K562 (cell line): ENCODE measurements around the gene PAX5. TPM values are rescaled to one million over a fixed set of nuclear protein-coding genes. Genes with fewer than 3 reads are reported as not detected.

ENCODE experiments used
- ATAC-seq: fragments of 200-7000 bp; cut with Tn5 transposase; 3 replicates; pipeline ENCODE4 v1.9.1; 2020; ENCODE audit warnings: moderate library complexity
- BruUV-seq: library from RNA; stranded (reverse); fragments of 400-500 nt; replicated peaks from 2 replicates; lab custom pipeline; 2021; lab: Mats Ljungman, UMichigan
- CTCF ChIA-PET: fragments of 300-600 bp; formaldehyde crosslinking; extraction: SDS; loops from one replicate; lab custom pipeline; 2021; ENCODE audit warnings: low intra/inter-chr PET ratio; lab: Yijun Ruan, JAX
- POLR2A ChIA-PET: fragments of 300-600, 350-650 bp; sonication (Branson Sonifier 250); formaldehyde crosslinking; extraction: SDS; loops from one replicate; lab custom pipeline; 2021; ENCODE audit warnings: antibody characterized with exemption, inconsistent platforms; lab: Yijun Ruan, JAX
- DNase-seq, 4 experiments: peaks; one replicate each; pipeline versions ENCODE4 v3.0.0 to v3.0.0-alpha.2; 2011 to 2018; ENCODE audit warnings: low spot score in 3 of 4, mixed read lengths in 3 of 4; ENCODE audit errors: extremely low read depth in 1 of 4
- FAIRE-seq: peaks from 2 replicates; lab custom pipeline; 2011; peaks lifted over from hg19 to GRCh38; lab: Jason Lieb, UNC
- H2AFZ ChIP-seq: 2 replicates; pipeline ENCODE4 v1.6.0; 2011; ENCODE audit warnings: low read depth, low read length, control low read depth, inconsistent platforms
- H3K27ac ChIP-seq: fragments of 200-600 bp; 3 replicates; pipeline ENCODE4 v1.8.0; 2011; ENCODE audit warnings: low read depth, mild to moderate bottlenecking, control low read depth, inconsistent platforms, low read length, moderate library complexity, mixed read lengths; ENCODE audit errors: extremely low read depth
- H3K27me3 ChIP-seq, 2 experiments: fragments of 300-600 bp in 1 of 2; 2 replicates in 1 of 2; 3 replicates in 1 of 2; pipeline versions ENCODE4 v1.6.0 to v1.8.0; 2011; ENCODE audit warnings: inconsistent platforms in 2 of 2, low read length in 2 of 2, mild to moderate bottlenecking in 1 of 2, mixed read lengths in 1 of 2, moderate library complexity in 1 of 2; ENCODE audit not compliant: control insufficient read depth in 2 of 2, insufficient read depth in 2 of 2
- H3K36me3 ChIP-seq: fragments of 300-600 bp; 3 replicates; pipeline ENCODE4 v1.8.0; 2011; ENCODE audit warnings: mild to moderate bottlenecking, low read length, inconsistent platforms; ENCODE audit not compliant: control insufficient read depth, insufficient read depth
- H3K4me1 ChIP-seq, 2 experiments: fragments of 200-600 bp in 1 of 2; replicated peaks in 1 of 2; 2 replicates in 1 of 2; 3 replicates in 1 of 2; pipeline versions ENCODE4 v1.5.1 to v1.8.0; 2011; ENCODE audit warnings: inconsistent platforms in 2 of 2, low read length in 2 of 2, mild to moderate bottlenecking in 1 of 2, mixed read lengths in 1 of 2, moderate library complexity in 1 of 2; ENCODE audit not compliant: control insufficient read depth in 2 of 2, insufficient read depth in 2 of 2
- H3K4me2 ChIP-seq: 2 replicates; pipeline ENCODE4 v1.6.1; 2011; ENCODE audit warnings: low read length, control low read depth, inconsistent platforms, mixed read lengths; ENCODE audit not compliant: insufficient read depth
- H3K4me3 ChIP-seq: fragments of 200-600 bp; sonication (generic), shearing (Covaris generic); 2 replicates; pipeline ENCODE4 v1.5.1; 2016; ENCODE audit warnings: control low read depth, inconsistent platforms
- H3K79me2 ChIP-seq: fragments of 200-600 bp; 3 replicates; pipeline ENCODE4 v1.8.0; 2011; ENCODE audit warnings: low read length, inconsistent platforms; ENCODE audit not compliant: control insufficient read depth, insufficient read depth
- H3K9ac ChIP-seq, 2 experiments: 2 replicates each; pipeline versions ENCODE4 v1.6.0 to v1.6.1; 2011; ENCODE audit warnings: low read depth in 2 of 2, low read length in 2 of 2, control low read depth in 1 of 2, inconsistent platforms in 1 of 2, mild to moderate bottlenecking in 1 of 2, mixed read lengths in 1 of 2; ENCODE audit not compliant: insufficient read depth in 1 of 2
- H3K9me1 ChIP-seq: one replicate; pipeline ENCODE4 v1.6.0; 2011; ENCODE audit warnings: inconsistent platforms, mild to moderate bottlenecking, low read length, moderate library complexity; ENCODE audit not compliant: control insufficient read depth, insufficient read depth
- H3K9me3 ChIP-seq: replicated peaks from 2 replicates; pipeline ENCODE4 v1.5.1; 2011; ENCODE audit warnings: low read depth, low read length, inconsistent platforms; ENCODE audit not compliant: control insufficient read depth, insufficient read depth
- H4K20me1 ChIP-seq: replicated peaks from 2 replicates; pipeline ENCODE4 v1.6.1; 2011; ENCODE audit warnings: low read length, inconsistent platforms, mixed read lengths; ENCODE audit not compliant: control insufficient read depth, insufficient read depth
- CCAR2 ChIP-seq: fragments of 200-400 bp; formaldehyde crosslinking; IDR thresholded peaks from 2 replicates; pipeline ENCODE4 v1.6.1; 2017; ENCODE audit warnings: mild to moderate bottlenecking, low read depth, low read length
- CREB1 ChIP-seq, 2 experiments: sonication (generic) in 1 of 2; formaldehyde crosslinking in 1 of 2; IDR thresholded peaks; 2 replicates each; pipeline versions ENCODE4 v1.6.1 to v1.8.0; 2012 to 2022; ENCODE audit warnings: inconsistent platforms in 1 of 2, mild to moderate bottlenecking in 1 of 2, missing genetic modification reagents in 1 of 2, moderate library complexity in 1 of 2
- CTBP1 ChIP-seq: fragments of 450-650 bp; IDR thresholded peaks from 2 replicates; pipeline ENCODE4 v1.6.1; 2016; ENCODE audit warnings: borderline replicate concordance
- EZH2 ChIP-seq: IDR thresholded peaks from 2 replicates; pipeline ENCODE4 v1.6.1; 2012; ENCODE audit warnings: low read depth, mild to moderate bottlenecking, inconsistent platforms, low read length, borderline replicate concordance
- FOXJ2 ChIP-seq: fragments of 200-800 bp; sonication (Bioruptor generic); IDR thresholded peaks from 2 replicates; pipeline ENCODE4 v1.6.1; 2016; ENCODE audit warnings: missing genetic modification characterization, missing compliant biosample characterization
- KDM2B ChIP-seq: fragments of 250-450 bp; sonication (Bioruptor Pico); IDR thresholded peaks from 2 replicates; pipeline ENCODE4 v1.8.0; 2021; ENCODE audit warnings: mild to moderate bottlenecking, moderate library complexity
- LEF1 ChIP-seq: fragments of 450-650 bp; IDR thresholded peaks from 2 replicates; pipeline ENCODE4 v1.6.1; 2016; ENCODE audit warnings: mild to moderate bottlenecking
- MAZ ChIP-seq, 2 experiments: fragments of 450-650 bp in 1 of 2; sonication (generic) in 1 of 2; formaldehyde crosslinking; IDR thresholded peaks in 1 of 2; conservative IDR thresholded peaks in 1 of 2; 2 replicates each; pipeline versions ENCODE4 v1.4.0 to v1.5.0; 2020; ENCODE audit warnings: mild to moderate bottlenecking in 1 of 2, missing genetic modification reagents in 1 of 2
- MITF ChIP-seq: IDR thresholded peaks from 2 replicates; pipeline ENCODE4 v1.6.1; 2014; ENCODE audit warnings: antibody characterized with exemption
- TGIF2 ChIP-seq: sonication (generic); formaldehyde crosslinking; IDR thresholded peaks from 2 replicates; pipeline ENCODE4 v1.8.1; 2022; ENCODE audit warnings: mild to moderate bottlenecking, missing genetic modification reagents, moderate library complexity
- ZBTB8A ChIP-seq: fragments of 450-650 bp; IDR thresholded peaks from 2 replicates; pipeline ENCODE4 v1.6.1; 2018; ENCODE audit warnings: mild to moderate bottlenecking, moderate library complexity; ENCODE audit not compliant: partially characterized antibody
- ZNF274 ChIP-seq: IDR thresholded peaks from 2 replicates; pipeline ENCODE4 v1.6.1; 2011; ENCODE audit warnings: low read depth, mild to moderate bottlenecking, low read length, moderate library complexity, borderline replicate concordance
- WGBS: fragments of 100-300 bp; shearing (Covaris generic); methylation state at CpG from one replicate; pipeline ENCODE4 v1.1.6; 2016; ENCODE audit warnings: low coverage, mixed read lengths; ENCODE audit not compliant: insufficient coverage; ENCODE audit errors: missing lambda C conversion rate; 5-methylcytosine and 5-hydroxymethylcytosine counted together
- in situ Hi-C: fragments of 300-500 bp; cut with MboI; formaldehyde crosslinking; loops from 4 replicates; pipeline ENCODE4 v1.15.0; 2018; ENCODE audit warnings: inconsistent platforms, mixed read lengths
- intact Hi-C: fragments of 100-400 bp; cut with micrococcal nuclease; formaldehyde crosslinking; loops from 2 replicates; pipeline ENCODE4 v1.14.2; 2022
- polyA plus RNA-seq, 8 experiments: library from polyadenylated mRNA; depleted of rRNA in 4 of 8; stranded (reverse) in 5 of 8; unstranded in 3 of 8; fragments of >200 nt; fragmentation: Nextera tagmentation in 2 of 8; fragmentation: Illumina TruSeq in 1 of 8; extraction: Ambion mirVana in 2 of 8; extraction: Trizol in 1 of 8; gene quantifications; 2 replicates each; pipeline versions ENCODE4 v1.2.1 to v1.2.3, GENCODE V29; 2011 to 2014; ENCODE audit warnings: inconsistent platforms in 1 of 8, missing spikeins in 1 of 8
- total RNA-seq, 7 experiments: library from RNA; depleted of rRNA in 6 of 7; stranded (reverse); fragments of >200 nt in 6 of 7; fragmentation: Illumina TruSeq in 2 of 7; extraction: Trizol in 2 of 7; gene quantifications; 2 replicates each; pipeline versions ENCODE4 v1.2.1 to v1.2.3, GENCODE V29; 2011 to 2021; ENCODE audit warnings: low replicate concordance in 1 of 7
- TF ChIP-seq, protein P1 (sequence below): fragments of 250-450 bp; sonication (Bioruptor Pico); IDR thresholded peaks from 2 replicates; pipeline ENCODE4 v1.5.0; 2020; ENCODE audit warnings: mild to moderate bottlenecking

The PAX5 gene
- total and polyA plus RNA-seq, 9 of the 15 experiments (the other 6 are each of a cell fraction or from before 2014, with no cell fraction given) = 0.03 to 0.09 TPM; not detected in 7

DNA sequence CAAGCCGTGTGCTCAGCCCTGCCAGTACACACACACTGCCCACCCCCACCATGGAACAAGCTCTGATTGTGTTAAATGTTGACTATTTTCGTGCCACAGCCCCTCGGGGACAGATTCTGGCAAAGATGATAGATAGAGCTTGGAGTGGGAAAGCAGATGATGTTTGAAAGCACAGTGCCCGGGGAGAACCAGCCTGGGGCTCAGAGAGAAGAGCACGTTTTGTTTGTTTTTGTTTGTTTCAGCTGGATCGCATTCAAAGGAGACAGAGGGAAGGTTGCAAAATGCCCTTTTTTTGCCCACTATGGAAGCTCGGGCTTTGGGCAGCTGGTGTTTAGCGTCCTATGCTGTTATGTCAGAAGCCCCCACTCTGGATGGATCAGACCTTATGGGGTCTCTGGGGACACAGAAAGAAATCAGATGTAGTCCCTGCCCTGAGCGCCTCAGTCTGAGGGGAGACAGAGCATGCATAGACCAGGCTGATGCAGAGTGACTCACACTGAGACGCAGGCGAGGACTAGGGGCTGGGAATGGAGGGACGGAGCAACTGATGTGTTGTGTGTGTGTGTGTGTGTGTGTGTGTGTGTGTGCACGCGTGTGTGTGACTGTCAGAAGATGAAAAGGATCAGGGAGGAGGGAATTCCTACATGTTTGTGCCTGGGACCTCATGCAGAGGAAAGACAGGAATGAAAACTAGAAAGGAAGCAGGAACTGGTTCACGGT lies 231.7 kb downstream of the PAX5 start (continued):
- TF ChIP-seq MAZ (CRISPR knock-in tag; conservative IDR thresholded peaks at IDR 0.05 in 1 of 2, IDR thresholded peaks at IDR 0.05 in 1 of 2) = no peak

DNA sequence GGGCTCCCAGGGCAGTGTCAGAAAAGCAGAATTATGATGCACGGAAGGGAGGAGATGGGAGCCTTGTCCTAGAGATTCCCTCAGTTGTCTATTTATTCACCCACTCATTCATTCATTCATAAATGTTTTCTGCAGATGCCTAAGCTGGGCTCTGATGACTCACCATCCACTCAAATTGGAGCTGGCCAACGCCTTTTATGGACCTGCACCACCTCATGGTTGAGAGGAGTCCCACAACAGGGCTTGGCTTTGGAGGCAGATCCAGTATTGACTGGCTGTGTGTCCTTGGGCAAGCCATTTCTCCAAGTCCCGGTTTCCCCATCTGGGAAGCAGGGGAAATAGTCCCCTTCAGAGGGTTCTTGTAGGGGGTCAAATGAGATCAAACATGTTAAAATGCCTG lies 233.6 kb downstream of the PAX5 start:
- Histone ChIP-seq H3K27me3 (peaks cover 5 to 27% of the 10 kb centered on the region in 2 experiments; a peak in 2 of 5 replicates), H3K9me1 (no peaks in the 10 kb centered on the region), H3K9ac (no peak overlapping the region), H4K20me1 (no peaks in the 10 kb centered on the region), H3K4me3 (no peak overlapping the region), H3K27ac (no peak overlapping the region), H3K36me3 (no peaks in the 10 kb centered on the region), H3K9me3 (no peaks in the 10 kb centered on the region), H2AFZ (no peak overlapping the region), H3K4me1 (no peaks in the 10 kb centered on the region), H3K4me2 (no peak overlapping the region), H3K79me2 (no peaks in the 10 kb centered on the region)
- FAIRE-seq = no peak
- intact Hi-C loops = no loop called here
- no peak for DNase-seq
- TF ChIP-seq MITF = no peak
- no peak for TF ChIP-seq FOXJ2 (tag)
- TF ChIP-seq, protein P1, sequence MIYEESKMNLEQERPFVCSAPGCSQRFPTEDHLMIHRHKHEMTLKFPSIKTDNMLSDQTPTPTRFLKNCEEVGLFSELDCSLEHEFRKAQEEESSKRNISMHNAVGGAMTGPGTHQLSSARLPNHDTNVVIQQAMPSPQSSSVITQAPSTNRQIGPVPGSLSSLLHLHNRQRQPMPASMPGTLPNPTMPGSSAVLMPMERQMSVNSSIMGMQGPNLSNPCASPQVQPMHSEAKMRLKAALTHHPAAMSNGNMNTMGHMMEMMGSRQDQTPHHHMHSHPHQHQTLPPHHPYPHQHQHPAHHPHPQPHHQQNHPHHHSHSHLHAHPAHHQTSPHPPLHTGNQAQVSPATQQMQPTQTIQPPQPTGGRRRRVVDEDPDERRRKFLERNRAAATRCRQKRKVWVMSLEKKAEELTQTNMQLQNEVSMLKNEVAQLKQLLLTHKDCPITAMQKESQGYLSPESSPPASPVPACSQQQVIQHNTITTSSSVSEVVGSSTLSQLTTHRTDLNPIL (CRISPR knock-in tag) = no peak
- TF ChIP-seq EZH2 = no peak
- TF ChIP-seq KDM2B (CRISPR knock-in tag) = no peak
- TF ChIP-seq CREB1 (IDR thresholded peaks at IDR 0.05) = no peak
- TF ChIP-seq CREB1 (CRISPR knock-in tag; IDR thresholded peaks at IDR 0.05) = no peak
- no peak for TF ChIP-seq ZBTB8A
- TF ChIP-seq CTBP1 = no peak
- TF ChIP-seq TGIF2 (CRISPR knock-in tag) = no peak
- TF ChIP-seq CCAR2 = no peak
- no peak for TF ChIP-seq ZNF274
- no peak for TF ChIP-seq LEF1
- ATAC-seq = no peak
- WGBS = 0% methylated on average over 3 of the region's 3 CpGs
- BruUV-seq = no TSS peak
- ChIA-PET POLR2A (interaction anchor here (0.6 kb wide), 1 partner anchor 881 kb away, joined by 3 read pairs; no protein-coding TSS in a partner anchor), CTCF (no interaction called here)
- in situ Hi-C loops = no loop called here
